Cardiac muscle cell (in vitro differentiated cells and primary cell): ENCODE data around the gene THBS4. TPM values are rescaled to one million over a fixed set of nuclear protein-coding genes. Genes with fewer than 3 reads are reported as not detected.
A peak's percentile ranks its signal among the peaks of the same experiment; 100 is the strongest.

ENCODE experiments used
- DNase-seq, 2 donors: peaks; one replicate each; pipeline versions ENCODE4 v3.0.0 to v3.0.0-alpha.2; 2010 to 2017; ENCODE audit warnings: low read depth in 1 of 2, low spot score in 1 of 2
- H3K27ac ChIP-seq: fragments of 200-600 bp; sonication (generic); 2 replicates; pipeline ENCODE4 v1.5.1; 2016
- H3K27me3 ChIP-seq: fragments of 200-600 bp; sonication (generic); 2 replicates; pipeline ENCODE4 v1.6.0; 2016; ENCODE audit warnings: control low read depth
- H3K36me3 ChIP-seq: fragments of 200-600 bp; sonication (generic); 2 replicates; pipeline ENCODE4 v1.5.1; 2016; ENCODE audit warnings: control low read depth
- H3K4me1 ChIP-seq: fragments of 200-600 bp; sonication (generic); 2 replicates; pipeline ENCODE4 v1.8.1; 2017; ENCODE audit warnings: low read depth, mild to moderate bottlenecking, mixed run types
- H3K4me3 ChIP-seq: fragments of 200-600 bp; sonication (generic); 2 replicates; pipeline ENCODE4 v1.5.1; 2016; ENCODE audit warnings: mild to moderate bottlenecking
- H3K9me3 ChIP-seq: fragments of 200-600 bp; sonication (generic); 2 replicates; pipeline ENCODE4 v1.5.1; 2017; ENCODE audit warnings: low read depth, mild to moderate bottlenecking, control low read depth
- polyA plus RNA-seq: library from polyadenylated mRNA; unstranded; fragments of >200 nt; fragmentation: Nextera tagmentation; extraction: Ambion mirVana; gene quantifications from 2 replicates; pipeline ENCODE4 v1.2.1, GENCODE V29; 2016
- total RNA-seq: library from RNA; depleted of rRNA; stranded (reverse); fragments of >200 nt; gene quantifications from 2 replicates; pipeline ENCODE4 v1.2.3, GENCODE V29; 2016
- TF ChIP-seq, protein P1 (sequence below): IDR thresholded peaks from 2 replicates; pipeline ENCODE4 v1.5.1; 2012; ENCODE audit warnings: low read depth, mild to moderate bottlenecking, low read length

The THBS4 gene
- total and polyA plus RNA-seq, 2 experiments from 2014 or later, result 27.2 to 35.7 TPM

DNA sequence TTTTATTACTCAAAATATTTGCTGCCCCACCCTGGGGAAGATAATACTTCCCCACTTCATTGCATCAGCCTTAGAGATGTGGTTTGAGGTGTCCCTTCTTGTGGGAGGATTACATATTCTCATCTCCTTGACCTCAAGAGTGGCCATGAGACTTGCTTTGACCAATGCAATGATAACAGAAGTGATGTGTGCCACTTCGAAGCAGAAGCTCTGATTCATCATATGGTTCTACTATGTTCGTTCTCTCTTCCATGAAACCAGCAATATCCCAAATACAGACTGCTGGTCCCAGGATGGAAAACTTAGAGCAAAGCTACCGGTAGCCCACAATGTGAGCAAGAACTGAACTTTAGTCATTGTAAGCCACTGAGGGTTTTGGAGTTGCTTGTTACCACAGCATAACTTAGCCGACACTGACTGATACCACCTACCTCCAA is 92.0 kb downstream of the THBS4 start:
- Histone ChIP-seq H3K4me1 (peaks cover 13% of the 10 kb centered on the region), H3K27ac (no peak overlapping the region), H3K27me3 (no peaks in the 10 kb centered on the region), H3K36me3 (no peaks in the 10 kb centered on the region), H3K4me3 (no peak overlapping the region), H3K9me3 (no peaks in the 10 kb centered on the region)
- TF ChIP-seq, protein P1, sequence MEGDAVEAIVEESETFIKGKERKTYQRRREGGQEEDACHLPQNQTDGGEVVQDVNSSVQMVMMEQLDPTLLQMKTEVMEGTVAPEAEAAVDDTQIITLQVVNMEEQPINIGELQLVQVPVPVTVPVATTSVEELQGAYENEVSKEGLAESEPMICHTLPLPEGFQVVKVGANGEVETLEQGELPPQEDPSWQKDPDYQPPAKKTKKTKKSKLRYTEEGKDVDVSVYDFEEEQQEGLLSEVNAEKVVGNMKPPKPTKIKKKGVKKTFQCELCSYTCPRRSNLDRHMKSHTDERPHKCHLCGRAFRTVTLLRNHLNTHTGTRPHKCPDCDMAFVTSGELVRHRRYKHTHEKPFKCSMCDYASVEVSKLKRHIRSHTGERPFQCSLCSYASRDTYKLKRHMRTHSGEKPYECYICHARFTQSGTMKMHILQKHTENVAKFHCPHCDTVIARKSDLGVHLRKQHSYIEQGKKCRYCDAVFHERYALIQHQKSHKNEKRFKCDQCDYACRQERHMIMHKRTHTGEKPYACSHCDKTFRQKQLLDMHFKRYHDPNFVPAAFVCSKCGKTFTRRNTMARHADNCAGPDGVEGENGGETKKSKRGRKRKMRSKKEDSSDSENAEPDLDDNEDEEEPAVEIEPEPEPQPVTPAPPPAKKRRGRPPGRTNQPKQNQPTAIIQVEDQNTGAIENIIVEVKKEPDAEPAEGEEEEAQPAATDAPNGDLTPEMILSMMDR, result no peak
- peak in 1 of 2 donors; percentile 8 for DNase-seq

DNA sequence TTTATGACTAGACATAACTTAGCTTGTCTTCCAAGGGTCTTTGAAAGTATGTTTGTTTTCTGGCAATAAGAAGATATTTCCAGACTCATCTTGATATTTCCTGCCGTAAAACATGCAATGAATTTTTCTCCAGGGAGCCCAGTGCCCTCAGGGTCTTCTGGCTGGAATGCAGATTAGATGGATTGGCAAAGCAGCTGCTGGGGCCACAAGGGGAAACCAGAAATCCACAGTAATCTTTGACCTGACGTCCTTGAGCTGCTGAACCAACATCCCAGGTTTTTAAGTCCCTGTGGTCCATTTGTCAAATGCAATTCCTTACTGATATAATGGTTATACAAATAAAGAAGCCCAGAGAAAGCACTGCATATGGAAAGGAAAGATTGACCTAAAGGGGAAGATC is 93.0 kb downstream of the THBS4 start:
- no peaks in the 10 kb centered on the region for H3K36me3 ChIP-seq
- no peak overlapping the region for H3K27ac ChIP-seq
- no peak overlapping the region for H3K4me3 ChIP-seq
- DNase-seq, result peak; percentile 19 to 65
- no peaks in the 10 kb centered on the region for H3K9me3 ChIP-seq
- peaks cover 15% of the 10 kb centered on the region for H3K4me1 ChIP-seq
- TF ChIP-seq, protein P1, result no peak
- no peaks in the 10 kb centered on the region for H3K27me3 ChIP-seq

DNA sequence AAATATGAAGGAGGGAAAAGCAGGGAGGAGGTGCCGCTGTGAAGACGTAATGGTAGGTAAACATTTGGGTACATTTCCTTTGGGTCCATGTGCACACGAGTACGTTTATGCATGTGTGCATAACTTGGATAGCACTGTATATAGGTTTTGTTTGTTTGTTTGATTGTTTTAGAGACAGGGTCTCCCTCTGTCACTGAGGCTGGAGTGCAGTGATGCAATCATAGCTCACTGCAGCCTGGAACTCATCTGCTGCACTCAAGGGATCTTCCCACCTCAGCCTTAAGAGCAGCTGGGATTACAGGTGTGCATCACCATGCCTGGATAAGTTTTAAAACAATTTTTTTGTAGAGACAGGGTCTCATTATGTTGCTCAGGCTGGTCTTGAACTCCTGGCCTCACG is 94.0 kb downstream of the THBS4 start:
- Histone ChIP-seq H3K36me3 (no peaks in the 10 kb centered on the region), H3K4me1 (peaks cover 20% of the 10 kb centered on the region), H3K27me3 (no peaks in the 10 kb centered on the region), H3K4me3 (no peak overlapping the region), H3K9me3 (no peaks in the 10 kb centered on the region), H3K27ac (no peak overlapping the region)
- TF ChIP-seq, protein P1, result no peak
- no peak for DNase-seq

Other genes starting within 250 kb of the THBS4 start
- gene MTX3, start 44.1 kb upstream of the THBS4 start, total RNA-seq, result 9.0 and 16.7 TPM in 2 replicates
- gene MTX3, start 44.1 kb upstream of the THBS4 start, polyA plus RNA-seq, result 7.3 and 9.7 TPM in 2 replicates
- gene SERINC5, start 220.7 kb downstream of the THBS4 start, total RNA-seq, result 21.2 and 33.6 TPM in 2 replicates
- 10.8 and 17.9 TPM in 2 replicates for gene SERINC5, start 220.7 kb downstream of the THBS4 start, polyA plus RNA-seq